Liver (tissue), 9 donors: ENCODE results near the gene PIWIL4. TPM values are rescaled to one million over a fixed set of nuclear protein-coding genes. Genes with fewer than 3 reads are reported as not detected.

ENCODE experiments used
- DNase-seq: peaks from one replicate; pipeline ENCODE4 v3.0.0-alpha.2; 2017; ENCODE audit warnings: low spot score
- H3K27ac ChIP-seq, 2 donors: one replicate each; pipeline ENCODE4 v1.7.0; 2013; ENCODE audit warnings: inconsistent platforms in 2 of 2, low read length in 2 of 2, control low read depth in 1 of 2, low read depth in 1 of 2, mild to moderate bottlenecking in 1 of 2
- H3K27me3 ChIP-seq, 4 donors: one replicate each; pipeline versions ENCODE4 v1.6.1 to v1.7.0; 2013; ENCODE audit warnings: low read length in 3 of 4, inconsistent platforms in 1 of 4, mild to moderate bottlenecking in 1 of 4, moderate library complexity in 1 of 4; ENCODE audit not compliant: control insufficient read depth in 4 of 4, insufficient read depth in 4 of 4
- H3K36me3 ChIP-seq, 4 donors: one replicate each; pipeline versions ENCODE4 v1.6.1 to v1.7.0; 2013; ENCODE audit warnings: low read length in 3 of 4, mild to moderate bottlenecking in 3 of 4, low read depth in 1 of 4, moderate library complexity in 1 of 4; ENCODE audit not compliant: control insufficient read depth in 4 of 4, insufficient read depth in 3 of 4
- H3K4me1 ChIP-seq, 4 donors: one replicate each; pipeline versions ENCODE4 v1.6.1 to v1.7.0; 2013; ENCODE audit warnings: low read length in 3 of 4, mild to moderate bottlenecking in 3 of 4, moderate library complexity in 1 of 4; ENCODE audit not compliant: control insufficient read depth in 4 of 4, insufficient read depth in 4 of 4
- H3K4me3 ChIP-seq, 3 donors: one replicate each; pipeline versions ENCODE4 v1.6.1 to v1.7.0; 2013; ENCODE audit warnings: low read length in 3 of 3, control low read depth in 1 of 3, low read depth in 1 of 3, mild to moderate bottlenecking in 1 of 3
- H3K9ac ChIP-seq, 2 donors: one replicate each; pipeline ENCODE4 v1.7.0; 2013; ENCODE audit warnings: low read length in 2 of 2, mild to moderate bottlenecking in 2 of 2, moderate library complexity in 2 of 2, control low read depth in 1 of 2, low read depth in 1 of 2
- H3K9me3 ChIP-seq, 4 donors: one replicate each; pipeline versions ENCODE4 v1.6.1 to v1.7.0; 2013; ENCODE audit warnings: low read length in 3 of 4; ENCODE audit not compliant: control insufficient read depth in 4 of 4
- ATF3 ChIP-seq: IDR thresholded peaks from 2 replicates; pipeline ENCODE4 v1.6.1; 2016; ENCODE audit warnings: antibody characterized with exemption
- CTCF ChIP-seq: fragments of 150-350 bp; IDR thresholded peaks from 2 replicates; pipeline ENCODE4 v1.5.1; 2017; ENCODE audit warnings: improper control_type of control experiment, low read depth, low read length; ENCODE audit not compliant: missing input control
- EGR1 ChIP-seq, 2 donors: IDR thresholded peaks; 2 replicates each; pipeline ENCODE4 v1.6.1; 2016 to 2018; ENCODE audit warnings: antibody characterized with exemption in 2 of 2, low read depth in 2 of 2
- FOXA1 ChIP-seq: IDR thresholded peaks from 2 replicates; pipeline ENCODE4 v1.6.1; 2016; ENCODE audit warnings: antibody characterized with exemption
- FOXA2 ChIP-seq: IDR thresholded peaks from 2 replicates; pipeline ENCODE4 v1.6.1; 2016; ENCODE audit warnings: antibody characterized with exemption
- GABPA ChIP-seq, 2 donors: IDR thresholded peaks in 1 of 2; conservative IDR thresholded peaks in 1 of 2; 2 replicates each; pipeline ENCODE4 v1.6.1; 2016; ENCODE audit warnings: antibody characterized with exemption in 2 of 2, mild to moderate bottlenecking in 1 of 2, moderate library complexity in 1 of 2
- HNF4A ChIP-seq, 2 donors: conservative IDR thresholded peaks; 2 replicates each; pipeline ENCODE4 v1.6.1; 2016; ENCODE audit warnings: antibody characterized with exemption in 2 of 2, mild to moderate bottlenecking in 2 of 2
- HNF4G ChIP-seq: IDR thresholded peaks from 2 replicates; pipeline ENCODE4 v1.6.1; 2016; ENCODE audit warnings: antibody characterized with exemption
- JUND ChIP-seq, 2 donors: IDR thresholded peaks; 2 replicates each; pipeline ENCODE4 v1.6.1; 2016; ENCODE audit warnings: antibody characterized with exemption in 2 of 2
- MAX ChIP-seq: IDR thresholded peaks from 2 replicates; pipeline ENCODE4 v1.6.1; 2016; ENCODE audit warnings: antibody characterized with exemption
- NR2F2 ChIP-seq: IDR thresholded peaks from 2 replicates; pipeline ENCODE4 v1.6.1; 2016; ENCODE audit warnings: antibody characterized with exemption
- RAD21 ChIP-seq, 2 donors: IDR thresholded peaks; 2 replicates each; pipeline ENCODE4 v1.6.1; 2016; ENCODE audit warnings: antibody characterized with exemption in 2 of 2, mild to moderate bottlenecking in 2 of 2
- REST ChIP-seq: IDR thresholded peaks from 2 replicates; pipeline ENCODE4 v1.6.1; 2016; ENCODE audit warnings: antibody characterized with exemption, mild to moderate bottlenecking
- RXRA ChIP-seq, 2 donors: IDR thresholded peaks; 2 replicates each; pipeline ENCODE4 v1.6.1; 2017 to 2018; ENCODE audit warnings: antibody characterized with exemption in 2 of 2, mild to moderate bottlenecking in 1 of 2
- SP1 ChIP-seq: IDR thresholded peaks from 2 replicates; pipeline ENCODE4 v1.6.1; 2018; ENCODE audit warnings: antibody characterized with exemption, mild to moderate bottlenecking
- TAF1 ChIP-seq: conservative IDR thresholded peaks from 2 replicates; pipeline ENCODE4 v1.6.1; 2016; ENCODE audit warnings: antibody characterized with exemption, mild to moderate bottlenecking
- YY1 ChIP-seq: IDR thresholded peaks from 2 replicates; pipeline ENCODE4 v1.6.1; 2016; ENCODE audit warnings: antibody characterized with exemption, mild to moderate bottlenecking
- ZBTB33 ChIP-seq: IDR thresholded peaks from 2 replicates; pipeline ENCODE4 v1.6.1; 2016; ENCODE audit warnings: antibody characterized with exemption
- WGBS: extraction: QIAGEN DNeasy Blood & Tissue Kit; methylation state at CpG from one replicate; pipeline ENCODE4 v1.1.7; 2013; 5-methylcytosine and 5-hydroxymethylcytosine counted together
- polyA plus RNA-seq, 2 donors: library from polyadenylated mRNA; stranded (reverse) in 1 of 2; unstranded in 1 of 2; fragments of 200-250 nt in 1 of 2; fragments of >200 nt in 1 of 2; fragmentation: Nextera tagmentation in 1 of 2; extraction: Ambion mirVana in 1 of 2; gene quantifications; one replicate each; pipeline versions ENCODE4 v1.2.1 to v1.2.3, GENCODE V29; 2013 to 2015
- total RNA-seq, 2 donors: library from RNA; depleted of rRNA; stranded (reverse); fragments of >200 nt; gene quantifications; one replicate each; pipeline ENCODE4 v1.2.3, GENCODE V29; 2014
- donor health status: healthy.
- donor health status: healthy.
- donor health status: healthy.
- donor health status: healthy.
- donor health status: healthy.

PIWIL4 gene
- total and polyA plus RNA-seq, 4 donors: 0.18 to 1.5 (median 0.51) TPM

- Histone ChIP-seq H3K4me3 (no peak overlapping the region), H3K4me1 (no peaks in the 10 kb centered on the region), H3K9me3 (no peaks in the 10 kb centered on the region), H3K27ac (no peak overlapping the region), H3K36me3 (no peaks in the 10 kb centered on the region), H3K9ac (no peak overlapping the region), H3K27me3 (no peaks in the 10 kb centered on the region)
- TF ChIP-seq CTCF (no peak), ATF3 (no peak), HNF4A (conservative IDR thresholded peaks at IDR 0.05) (no peak), RXRA (IDR thresholded peaks at IDR 0.05) (no peak), FOXA2 (no peak), FOXA1 (no peak), ZBTB33 (no peak), RAD21 (IDR thresholded peaks at IDR 0.05) (no peak), GABPA (IDR thresholded peaks at IDR 0.05 in 1 of 2, conservative IDR thresholded peaks at IDR 0.05 in 1 of 2) (no peak), YY1 (no peak), HNF4G (no peak), MAX (no peak), EGR1 (IDR thresholded peaks at IDR 0.05; ENCODE audit: low read depth in 2 of 2) (no peak), TAF1 (no peak), NR2F2 (no peak), SP1 (no peak)
- no peak for DNase-seq
- 63% methylated on average over 3 of the region's 3 CpGs for WGBS
Measured at GRCh38 chr11:94577841-94578240, 10.7 kb downstream of the PIWIL4 start.

GRCh38 chr11:94581926-94582325, 14.8 kb downstream of the PIWIL4 start:
- H3K27ac ChIP-seq: no peak overlapping the region
- H3K4me1 ChIP-seq: no peaks in the 10 kb centered on the region
- no peak for DNase-seq
- no peaks in the 10 kb centered on the region for H3K27me3 ChIP-seq
- 57% methylated on average over 1 of the region's 1 CpG for WGBS
- no peaks in the 10 kb centered on the region for H3K9me3 ChIP-seq
- no peaks in the 10 kb centered on the region for H3K36me3 ChIP-seq
- TF ChIP-seq MAX (no peak), YY1 (no peak), ATF3 (no peak), ZBTB33 (no peak), FOXA1 (no peak), REST (no peak), SP1 (no peak), TAF1 (no peak), EGR1 (IDR thresholded peaks at IDR 0.05; ENCODE audit: low read depth in 2 of 2) (no peak), CTCF (no peak), JUND (IDR thresholded peaks at IDR 0.05) (no peak), GABPA (IDR thresholded peaks at IDR 0.05 in 1 of 2, conservative IDR thresholded peaks at IDR 0.05 in 1 of 2) (no peak)
- no peak overlapping the region for H3K9ac ChIP-seq
- H3K4me3 ChIP-seq: no peak overlapping the region
